Right kidney (tissue), 1 donor: ENCODE measurements around the gene ATP10D.
"Not testable (repeated sequence)": the region's sequence is repeated elsewhere in the genome, so short reads cannot be mapped to it uniquely, and the experiment has no call there.

Source experiments
- DNase-seq: peaks from one replicate; pipeline ENCODE4 v3.0.0-alpha.2; 2016

The ATP10D gene

GRCh38 chr4:47534772-47535171, 49.7 kb downstream of the ATP10D start:
- no peak for DNase-seq

- DNase-seq, result no peak
These were observed 50.6 kb downstream of the ATP10D start for GRCh38 chr4:47535567-47536147.

- DNase-seq, result no peak
These were observed 51.9 kb downstream of the ATP10D start for GRCh38 chr4:47536966-47537365.

- DNase-seq, result peak; percentile 2
These were observed 53.2 kb downstream of the ATP10D start for GRCh38 chr4:47538111-47538824.

GRCh38 chr4:47538825-47539154, 53.7 kb downstream of the ATP10D start:
- no peak for DNase-seq

GRCh38 chr4:47542640-47543039, 57.6 kb downstream of the ATP10D start:
- not testable (repeated sequence) for DNase-seq

- no peak for DNase-seq
These were observed 58.3 kb downstream of the ATP10D start for GRCh38 chr4:47543331-47543730.

- DNase-seq, result not testable (repeated sequence)
These were observed 65.3 kb downstream of the ATP10D start for GRCh38 chr4:47550357-47550756.

- DNase-seq, result no peak
These were observed 65.9 kb downstream of the ATP10D start for GRCh38 chr4:47550899-47551548.

GRCh38 chr4:47551682-47552081, 66.6 kb downstream of the ATP10D start:
- no peak for DNase-seq

GRCh38 chr4:47553329-47554125, 68.5 kb downstream of the ATP10D start:
- no peak for DNase-seq

- DNase-seq, result not testable (repeated sequence)
These were observed 70.8 kb downstream of the ATP10D start for GRCh38 chr4:47555920-47556319.

- DNase-seq, result no peak
These were observed 72.2 kb downstream of the ATP10D start for GRCh38 chr4:47557255-47557654.

GRCh38 chr4:47560682-47561081, 75.6 kb downstream of the ATP10D start:
- no peak for DNase-seq

GRCh38 chr4:47561331-47561730, 76.3 kb downstream of the ATP10D start:
- DNase-seq, result no peak

- no peak for DNase-seq
These were observed 77.2 kb downstream of the ATP10D start for GRCh38 chr4:47562297-47562696.

- DNase-seq, result no peak
These were observed 81.5 kb downstream of the ATP10D start for GRCh38 chr4:47566566-47566965.

- DNase-seq, result no peak
These were observed 81.9 kb downstream of the ATP10D start for GRCh38 chr4:47566969-47567368.

GRCh38 chr4:47567511-47567910, 82.4 kb downstream of the ATP10D start:
- no peak for DNase-seq

- DNase-seq, result no peak
These were observed 85.7 kb downstream of the ATP10D start for GRCh38 chr4:47570816-47571215.

GRCh38 chr4:47572981-47573380, 87.9 kb downstream of the ATP10D start:
- DNase-seq, result no peak

GRCh38 chr4:47577779-47578553, 92.9 kb downstream of the ATP10D start:
- DNase-seq, result peak; percentile 12
